ENCODE measurements around the gene STK16. TPM values are rescaled to one million over a fixed set of nuclear protein-coding genes. Genes with fewer than 3 reads are reported as not detected.
A peak's percentile ranks its signal among the peaks of the same experiment; 100 is the strongest.

STK16 gene
- total and polyA plus RNA-seq, 2 of the 13 experiments (the other 11 are each of a cell fraction or from before 2014, with no cell fraction given) = 28.0 to 50.9 TPM

- TF ChIP-seq HNF1A (IDR thresholded peaks at IDR 0.05; ENCODE audit: low read depth) (no peak), HNF1A (CRISPR knock-in tag; IDR thresholded peaks at IDR 0.05; ENCODE audit: borderline replicate concordance) (peak; percentile 14; the same call in 1 of the 2 replicates), SAFB2 (CRISPR knock-in tag; IDR thresholded peaks at IDR 0.05; ENCODE audit: borderline replicate concordance, low read depth) (peak; percentile 9; the same call in 1 of the 2 replicates), MEIS1 (CRISPR knock-in tag; IDR thresholded peaks at IDR 0.05; ENCODE audit: borderline replicate concordance) (0 out of 2 replicates have a peak, but pooled peaks have one; percentile 11), PBX3 (CRISPR knock-in tag; IDR thresholded peaks at IDR 0.05; ENCODE audit: borderline replicate concordance) (no peak), THRA (CRISPR knock-in tag; IDR thresholded peaks at IDR 0.05; ENCODE audit: borderline replicate concordance) (no peak; the same call in 1 of the 2 replicates), TRIM24 (CRISPR knock-in tag; IDR thresholded peaks at IDR 0.05) (no peak), ZSCAN29 (CRISPR knock-in tag; conservative IDR thresholded peaks at IDR 0.05) (peak; percentile 92; the same call in 1 of the 2 replicates), SIX4 (CRISPR knock-in tag; IDR thresholded peaks at IDR 0.05) (no peak), KLF9 (CRISPR knock-in tag; IDR thresholded peaks at IDR 0.05; ENCODE audit: low read depth) (no peak), CEBPZ (IDR thresholded peaks at IDR 0.05; ENCODE audit: low read length) (no peak), ZNF646 (CRISPR knock-in tag; IDR thresholded peaks at IDR 0.05) (no peak)
Observed at GRCh38 chr2:219228911-219229304, 16.4 kb upstream of the STK16 start (continued).
